ENCODE data around the gene SYNE3.

GRCh38 chr14:95490727-95491451 is 25.6 kb downstream of the SYNE3 start:
- TF ChIP-seq CTCF (IDR thresholded peaks at IDR 0.05), result no peak
- TF ChIP-seq POLR2A (IDR thresholded peaks at IDR 0.05), result no peak
